ENCODE measurements around the gene PCYT1B.

The PCYT1B gene

GRCh38 chrX:24525455-24525854 is 121.7 kb downstream of the PCYT1B start:
- no peak for DNase-seq (ENCODE audit: low spot score)

DNA sequence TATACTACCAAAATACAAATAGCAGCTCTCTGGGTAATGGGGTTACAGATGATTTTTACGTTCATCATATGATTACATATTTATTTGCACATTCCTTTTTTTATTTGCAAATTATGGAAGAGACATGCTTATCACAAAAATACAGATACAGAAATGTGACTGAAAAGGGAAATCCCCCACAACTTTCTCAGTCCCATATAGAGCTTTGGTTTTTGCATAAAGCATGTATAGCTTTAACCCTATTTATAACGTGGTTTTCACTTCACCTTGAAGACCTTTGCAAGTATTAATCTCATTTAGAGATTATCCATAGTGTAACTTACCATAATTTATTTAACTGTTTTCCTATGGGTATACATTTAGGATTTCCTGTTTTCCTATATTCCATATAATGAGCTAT is 126.7 kb downstream of the PCYT1B start:
- DNase-seq (ENCODE audit: low spot score): no peak

DNA sequence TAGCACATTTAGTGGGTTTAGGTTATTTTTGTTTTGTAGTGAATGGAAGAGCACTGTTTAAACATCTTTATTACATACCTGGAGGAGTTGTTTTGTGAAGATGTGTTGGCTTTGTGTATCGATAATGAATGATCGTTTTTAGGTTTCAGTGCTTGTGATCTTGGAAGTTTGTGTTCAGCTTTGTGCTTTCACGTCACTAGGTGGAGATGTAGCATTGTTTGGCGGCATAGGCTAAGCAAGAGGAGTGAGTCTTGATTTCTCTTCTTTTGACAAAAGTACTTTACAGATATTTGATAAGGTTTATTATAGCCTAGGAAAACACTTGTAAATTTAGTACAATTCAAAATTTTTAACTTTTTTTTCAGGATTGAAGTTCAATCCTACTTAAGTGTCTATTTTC is 131.7 kb downstream of the PCYT1B start:
- DNase-seq (ENCODE audit: low spot score): no peak

DNA sequence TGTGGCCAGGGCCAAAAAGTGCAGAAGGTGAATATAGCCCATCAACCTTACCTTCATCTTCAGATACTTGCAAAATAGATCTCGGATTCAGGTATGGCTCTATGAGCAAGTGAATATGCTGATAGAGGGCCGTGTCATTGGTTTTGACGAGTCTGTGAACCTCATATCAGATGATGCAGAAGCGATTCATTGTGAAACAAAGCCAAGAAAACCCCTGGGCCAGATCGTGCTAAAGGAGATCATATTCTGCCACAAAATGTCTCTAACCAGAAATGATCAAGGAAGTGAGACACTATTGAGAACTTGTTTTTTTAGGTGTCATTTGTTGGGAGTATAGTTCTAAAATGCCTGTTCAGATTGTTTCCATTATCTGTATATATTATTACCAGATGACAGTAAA is 133.7 kb downstream of the PCYT1B start:
- DNase-seq (ENCODE audit: low spot score): no peak

DNA sequence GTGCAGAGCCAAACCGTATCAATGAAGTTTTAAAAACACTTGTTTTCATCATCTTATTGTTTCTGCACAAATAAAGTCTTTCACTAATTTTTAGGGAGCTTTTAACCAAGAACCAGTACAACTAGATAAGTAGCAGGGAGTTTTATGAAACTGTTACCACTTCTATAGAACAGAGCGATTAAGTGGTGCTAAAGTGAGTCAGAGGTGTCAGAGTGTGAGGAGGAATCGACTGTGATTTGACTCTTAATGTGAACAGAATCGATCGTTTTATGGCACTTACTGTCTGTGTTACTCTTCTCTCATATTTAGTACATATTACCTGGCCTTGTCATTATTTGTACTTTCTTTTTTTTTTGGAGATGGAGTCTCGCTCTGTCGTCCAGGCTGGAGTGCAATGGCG is 138.8 kb downstream of the PCYT1B start:
- DNase-seq (ENCODE audit: low spot score): no peak
